Stimulated activated naive CD4-positive, alpha-beta T cell treated with Interleukin-2 at 50 U/mL for 16 hours (primary cell): Measurements from ENCODE around the gene LAMC2.
"Not testable (repeated sequence)": the region's sequence is repeated elsewhere in the genome, so short reads cannot be mapped to it uniquely, and the experiment has no call there.

Experiments
- DNase-seq: peaks from one replicate; lab custom pipeline; 2025; lab: John Stamatoyannopoulos, UW

LAMC2 gene

GRCh38 chr1:183238071-183238470, 52.0 kb downstream of the LAMC2 start:
- no peak for DNase-seq

GRCh38 chr1:183239220-183239742, 53.2 kb downstream of the LAMC2 start:
- DNase-seq = no peak

GRCh38 chr1:183239793-183240525, 53.9 kb downstream of the LAMC2 start:
- DNase-seq = no peak

GRCh38 chr1:183240526-183240825, 54.4 kb downstream of the LAMC2 start:
- no peak for DNase-seq

GRCh38 chr1:183240853-183241252, 54.8 kb downstream of the LAMC2 start:
- DNase-seq = not testable (repeated sequence)

GRCh38 chr1:183241471-183241870, 55.4 kb downstream of the LAMC2 start:
- no peak for DNase-seq

- no peak for DNase-seq
Observed at GRCh38 chr1:183242556-183242955, 56.5 kb downstream of the LAMC2 start.

GRCh38 chr1:183243161-183244050, 57.3 kb downstream of the LAMC2 start:
- no peak for DNase-seq

GRCh38 chr1:183244466-183244865, 58.4 kb downstream of the LAMC2 start:
- DNase-seq = no peak

GRCh38 chr1:183245357-183245756, 59.3 kb downstream of the LAMC2 start:
- no peak for DNase-seq

GRCh38 chr1:183246436-183246835, 60.4 kb downstream of the LAMC2 start:
- no peak for DNase-seq

GRCh38 chr1:183247066-183247465, 61.0 kb downstream of the LAMC2 start:
- DNase-seq = no peak

- DNase-seq = no peak
Observed at GRCh38 chr1:183247484-183247883, 61.4 kb downstream of the LAMC2 start.

GRCh38 chr1:183247931-183248330, 61.9 kb downstream of the LAMC2 start:
- DNase-seq = no peak

- no peak for DNase-seq
Observed at GRCh38 chr1:183248989-183249691, 63.1 kb downstream of the LAMC2 start.

GRCh38 chr1:183249941-183250452, 63.9 kb downstream of the LAMC2 start:
- DNase-seq = no peak

GRCh38 chr1:183251101-183251958, 65.3 kb downstream of the LAMC2 start:
- DNase-seq = no peak

GRCh38 chr1:183251959-183252450, 65.9 kb downstream of the LAMC2 start:
- DNase-seq = no peak

- no peak for DNase-seq
Observed at GRCh38 chr1:183255073-183255472, 69.0 kb downstream of the LAMC2 start.

- DNase-seq = no peak
Observed at GRCh38 chr1:183259924-183260323, 73.9 kb downstream of the LAMC2 start.

- no peak for DNase-seq
Observed at GRCh38 chr1:183262628-183263200, 76.7 kb downstream of the LAMC2 start.
